GM19238 (cell line): ENCODE results near the gene PMEL.
"Not testable (repeated sequence)": the region's sequence is repeated elsewhere in the genome, so short reads cannot be mapped to it uniquely, and the experiment has no call there.

Experiments used
- DNase-seq: peaks from one replicate; pipeline ENCODE4 v3.0.0; 2011; ENCODE audit warnings: low spot score; ENCODE audit not compliant: insufficient read length

PMEL gene

DNA sequence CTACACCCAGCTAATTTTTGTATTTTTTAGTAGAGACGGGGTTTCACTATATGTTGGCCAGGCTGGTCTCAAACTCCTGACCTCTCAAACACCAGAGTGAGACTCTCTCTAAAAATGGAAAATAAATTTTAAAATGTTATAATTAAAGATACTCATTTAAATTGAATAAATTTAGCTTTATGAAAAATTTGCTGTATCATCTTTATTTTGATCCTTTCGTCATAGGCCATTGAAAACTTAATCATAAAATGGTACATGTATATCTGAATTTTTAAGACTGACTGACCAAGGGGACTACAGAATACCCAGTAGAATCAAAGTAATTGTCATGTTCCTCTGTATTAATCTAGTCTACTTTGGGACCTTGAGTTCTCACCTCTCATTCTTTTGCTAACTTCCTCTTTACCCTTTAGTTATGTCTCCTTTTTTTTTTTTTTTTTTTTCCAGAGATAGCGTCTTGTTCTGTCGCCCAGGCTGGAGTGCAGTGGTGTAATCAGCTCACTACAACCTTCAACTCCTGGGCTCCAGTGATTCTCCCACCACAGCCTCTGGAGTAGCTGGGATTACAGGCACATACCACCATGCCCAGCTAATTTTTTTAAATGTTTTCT lies 17.5 kb upstream of the PMEL start:
- DNase-seq, result no peak

DNA sequence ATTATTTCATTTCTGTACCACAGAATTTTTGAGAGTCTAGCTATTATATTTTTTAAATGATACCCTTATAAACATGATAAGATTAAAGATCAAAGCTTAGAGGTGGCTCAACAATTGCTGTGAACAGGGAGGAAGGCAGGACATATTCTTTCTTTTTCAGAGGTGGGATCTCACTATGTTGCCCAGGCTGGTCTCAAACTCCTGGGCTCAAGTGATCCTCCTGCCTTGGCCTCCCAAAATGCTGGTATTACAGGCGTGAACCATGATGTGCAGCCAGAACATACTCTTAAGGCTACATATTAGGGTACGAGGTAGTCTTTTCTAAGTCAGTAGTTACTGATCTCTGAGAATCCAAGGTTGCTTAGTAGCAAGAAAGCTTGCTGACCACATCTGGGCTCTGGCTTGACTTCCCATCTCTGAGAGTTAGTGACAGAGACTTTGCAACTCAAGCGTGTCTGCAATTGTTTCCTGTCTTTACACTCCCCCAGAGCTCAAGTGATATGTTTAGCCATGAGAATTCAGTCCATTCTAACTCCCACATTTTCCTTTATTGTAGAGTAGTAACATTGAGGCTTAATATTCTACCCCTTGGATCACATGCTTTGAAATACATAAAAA lies 16.6 kb upstream of the PMEL start:
- no peak for DNase-seq

DNA sequence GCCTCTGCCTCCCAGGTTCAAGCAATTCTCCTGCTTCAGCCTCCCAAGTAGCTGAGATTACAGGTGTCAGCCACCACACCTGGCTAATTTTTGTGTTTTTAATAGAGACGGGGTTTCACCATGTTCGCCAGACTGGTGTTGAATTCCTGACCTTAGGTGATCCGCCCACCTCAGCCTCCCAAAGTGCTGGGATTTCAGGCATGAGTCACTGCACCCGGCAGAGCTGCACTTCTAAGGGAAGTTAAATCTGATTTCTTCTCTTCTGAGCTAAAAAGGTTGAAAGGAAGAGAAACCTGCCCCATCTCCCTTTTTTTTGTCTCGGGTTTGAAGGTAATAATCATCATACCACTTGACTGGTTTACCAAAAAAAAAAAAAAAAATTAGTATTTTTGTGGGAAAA lies 16.0 kb upstream of the PMEL start:
- DNase-seq, result not testable (repeated sequence)

DNA sequence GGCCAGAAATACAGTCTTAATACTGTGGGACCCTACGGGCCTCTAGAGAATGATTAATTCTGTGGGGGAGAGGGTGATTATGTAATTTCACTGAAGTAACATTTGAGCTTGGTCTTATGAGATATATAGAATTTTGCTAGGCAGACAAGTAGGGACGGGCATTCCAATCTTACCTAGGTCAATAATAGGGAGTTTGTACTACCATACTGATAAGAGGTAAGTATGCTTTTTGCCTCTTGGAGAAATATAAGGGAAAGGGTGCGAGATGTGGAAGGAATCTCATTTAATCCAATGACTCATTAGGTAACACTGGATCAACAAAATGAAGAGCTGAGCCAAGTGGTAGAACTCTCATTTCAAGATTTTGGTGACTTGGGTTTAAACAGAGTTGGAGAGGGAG lies 13.2 kb upstream of the PMEL start:
- no peak for DNase-seq

DNA sequence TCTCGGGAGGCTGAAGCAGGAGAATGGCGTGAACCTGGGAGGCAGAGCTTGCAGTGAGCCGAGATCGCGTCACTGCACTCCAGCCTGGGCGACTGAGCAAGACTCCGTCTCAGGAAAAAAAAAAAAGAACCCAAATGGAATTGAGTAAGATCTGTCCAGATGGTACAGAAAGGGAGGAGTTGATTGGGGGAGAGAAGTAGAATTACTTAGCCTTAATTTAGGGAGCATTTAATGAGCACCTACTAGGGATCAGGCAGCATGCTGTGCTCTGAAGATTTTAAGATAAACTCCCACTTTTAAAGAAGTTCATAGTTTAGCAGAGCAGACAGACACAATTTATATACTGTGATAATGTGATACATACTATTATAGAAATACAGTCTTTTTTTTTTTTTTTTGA lies 12.6 kb upstream of the PMEL start:
- no peak for DNase-seq

DNA sequence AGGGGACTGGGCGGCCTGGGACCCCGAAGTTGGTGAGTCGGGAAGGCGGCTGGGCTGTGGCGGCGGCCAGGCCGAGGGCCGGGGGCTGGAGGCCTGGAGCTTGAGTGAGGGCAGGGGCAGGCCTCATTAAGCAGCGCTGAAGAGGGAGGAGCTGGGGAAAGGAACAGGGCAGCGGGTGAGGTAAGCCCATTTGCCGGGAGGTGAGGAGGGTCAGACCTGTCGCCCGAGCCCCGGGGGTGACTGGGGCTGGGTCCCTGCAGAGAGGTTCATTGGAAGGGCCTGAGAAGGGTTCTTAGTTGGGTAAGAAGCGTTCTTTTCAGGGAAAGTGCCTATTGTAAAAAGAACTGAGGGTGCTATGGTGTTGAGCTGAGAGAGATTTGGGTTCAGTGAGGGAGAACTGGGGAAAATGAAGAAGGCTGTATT lies 8.5 kb upstream of the PMEL start:
- DNase-seq, result peak; percentile 44

DNA sequence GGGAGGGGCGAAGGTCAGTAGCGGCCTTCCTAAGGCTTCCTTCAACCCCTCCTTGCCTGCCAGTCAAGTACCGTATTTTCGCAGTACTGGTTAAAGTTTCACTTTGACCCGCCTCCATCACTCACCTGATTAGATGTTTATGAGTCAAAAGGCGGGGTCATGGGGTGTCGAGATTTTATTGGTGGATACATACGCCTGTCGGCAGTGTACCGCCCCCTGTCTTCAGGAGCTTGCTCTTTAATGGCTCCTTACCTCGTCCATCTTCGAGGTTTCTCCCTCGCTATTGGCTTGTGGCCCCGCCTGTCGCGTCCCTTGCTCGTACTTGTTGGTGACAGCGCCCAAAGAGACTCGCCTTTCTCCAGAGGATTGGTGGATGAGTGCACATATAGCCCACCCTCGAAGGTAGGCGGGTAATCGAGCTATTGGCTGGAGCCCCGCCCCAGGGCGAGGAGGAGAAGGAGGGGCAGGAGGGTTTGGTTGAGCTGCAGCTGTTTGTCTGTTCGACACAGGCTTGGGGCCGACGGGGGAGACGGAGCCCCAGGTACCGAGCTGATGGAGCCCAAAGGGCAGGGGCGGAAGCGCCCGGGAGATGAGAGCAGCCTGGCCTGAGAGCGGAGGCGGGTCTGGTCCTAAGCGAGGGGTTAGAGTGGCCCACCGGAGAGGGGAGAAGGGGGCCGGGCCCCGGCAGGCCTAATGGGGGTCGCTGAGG lies 7.9 kb upstream of the PMEL start, which contains the start of gene RAB5B:
Gene RAB5B, plus strand, starts transcription at position 480 of the 709 bp plus-strand sequence. CDS start 12,883 bp downstream, outside the sequence.
- DNase-seq, result peak; percentile 86

DNA sequence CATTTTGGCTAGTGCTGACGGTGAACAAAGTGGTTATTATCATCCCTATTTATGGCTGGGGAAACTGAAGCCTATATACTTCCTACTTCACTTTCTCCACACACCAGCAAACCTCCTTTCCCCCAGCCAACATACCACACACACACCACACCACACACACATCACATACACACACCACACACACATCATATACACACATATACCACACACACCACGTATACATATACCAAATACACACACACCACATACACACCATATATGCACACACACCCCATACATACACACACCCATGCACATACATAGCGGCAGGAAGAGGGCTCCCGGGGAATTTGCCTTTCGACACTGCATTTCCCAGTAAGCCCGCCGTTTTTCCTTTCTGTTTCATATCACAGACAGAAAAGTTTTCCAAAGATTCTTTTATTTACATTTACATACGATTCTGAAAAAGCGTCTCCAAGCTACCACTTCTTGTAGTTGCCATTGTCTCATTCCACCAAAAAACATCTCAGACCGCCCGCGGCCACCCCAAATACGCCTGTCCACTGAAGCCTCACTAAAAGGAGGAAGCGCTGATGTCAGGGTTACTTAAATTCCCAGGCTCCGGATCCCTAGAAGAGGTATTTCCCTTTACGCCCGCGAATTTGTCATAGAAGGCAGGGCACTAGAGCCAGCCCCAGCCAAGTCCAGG lies 7.2 kb upstream of the PMEL start:
- DNase-seq, result no peak

DNA sequence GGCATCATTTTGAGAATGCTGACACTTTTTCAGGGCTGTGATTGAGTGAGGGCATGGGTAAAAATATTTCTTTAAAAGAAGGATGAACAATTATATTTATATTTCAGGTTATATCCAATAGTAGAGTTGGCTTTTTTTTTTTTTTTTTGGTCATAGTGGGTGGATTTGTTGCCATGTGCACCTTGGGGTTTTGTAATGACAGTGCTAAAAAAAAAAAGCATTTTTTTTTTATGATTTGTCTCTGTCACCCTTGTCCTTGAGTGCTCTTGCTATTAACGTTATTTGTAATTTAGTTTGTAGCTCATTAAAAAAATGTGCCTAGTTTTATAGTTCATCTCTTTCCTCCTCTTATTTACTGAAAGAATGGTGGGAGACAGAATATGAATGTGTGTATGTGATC lies 6.6 kb upstream of the PMEL start:
- no peak for DNase-seq

DNA sequence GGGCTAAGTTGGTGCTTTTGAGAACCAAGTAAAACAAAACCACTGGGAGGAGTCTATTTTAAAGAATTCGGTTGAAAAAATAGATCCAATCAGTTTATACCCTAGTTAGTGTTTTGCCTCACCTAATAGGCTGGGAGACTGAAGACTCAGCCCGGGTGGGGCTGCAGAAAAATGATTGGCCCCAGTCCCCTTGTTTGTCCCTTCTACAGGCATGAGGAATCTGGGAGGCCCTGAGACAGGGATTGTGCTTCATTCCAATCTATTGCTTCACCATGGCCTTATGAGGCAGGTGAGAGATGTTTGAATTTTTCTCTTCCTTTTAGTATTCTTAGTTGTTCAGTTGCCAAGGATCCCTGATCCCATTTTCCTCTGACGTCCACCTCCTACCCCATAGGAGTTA lies 6.2 kb upstream of the PMEL start:
- DNase-seq, result no peak

DNA sequence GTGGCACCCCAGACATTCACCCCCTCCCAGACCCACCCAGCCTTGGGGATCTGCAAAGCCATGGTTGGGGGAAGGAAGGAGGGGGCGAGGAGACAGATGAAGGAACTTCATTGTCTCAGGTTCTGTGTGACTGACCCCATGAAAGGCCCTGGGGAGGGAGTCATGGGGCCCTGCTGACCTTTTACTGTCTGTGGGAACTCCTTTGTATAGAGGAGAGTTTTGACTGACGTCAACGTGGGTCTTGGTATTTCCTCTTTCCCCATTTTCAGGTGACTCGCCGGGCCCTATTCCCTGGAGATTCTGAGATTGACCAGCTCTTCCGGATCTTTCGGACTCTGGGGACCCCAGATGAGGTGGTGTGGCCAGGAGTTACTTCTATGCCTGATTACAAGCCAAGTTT lies 4.9 kb upstream of the PMEL start:
- no peak for DNase-seq

DNA sequence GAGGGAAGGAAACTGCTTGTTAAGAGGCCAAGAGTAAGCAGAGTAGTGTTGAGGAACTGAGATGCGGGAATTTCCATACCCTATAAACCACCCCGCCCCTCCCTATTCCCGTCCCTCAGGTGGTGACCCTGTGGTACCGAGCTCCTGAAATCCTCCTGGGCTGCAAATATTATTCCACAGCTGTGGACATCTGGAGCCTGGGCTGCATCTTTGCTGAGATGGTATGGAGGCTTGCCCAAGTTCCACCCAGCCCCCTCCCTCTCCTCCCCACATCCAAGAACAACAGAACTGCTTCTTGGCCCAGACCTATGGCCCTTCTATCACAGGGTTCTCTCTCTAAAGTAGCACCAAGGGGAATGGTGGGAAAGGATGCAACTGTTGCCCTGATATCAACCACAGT lies 3.5 kb upstream of the PMEL start:
- DNase-seq, result no peak

DNA sequence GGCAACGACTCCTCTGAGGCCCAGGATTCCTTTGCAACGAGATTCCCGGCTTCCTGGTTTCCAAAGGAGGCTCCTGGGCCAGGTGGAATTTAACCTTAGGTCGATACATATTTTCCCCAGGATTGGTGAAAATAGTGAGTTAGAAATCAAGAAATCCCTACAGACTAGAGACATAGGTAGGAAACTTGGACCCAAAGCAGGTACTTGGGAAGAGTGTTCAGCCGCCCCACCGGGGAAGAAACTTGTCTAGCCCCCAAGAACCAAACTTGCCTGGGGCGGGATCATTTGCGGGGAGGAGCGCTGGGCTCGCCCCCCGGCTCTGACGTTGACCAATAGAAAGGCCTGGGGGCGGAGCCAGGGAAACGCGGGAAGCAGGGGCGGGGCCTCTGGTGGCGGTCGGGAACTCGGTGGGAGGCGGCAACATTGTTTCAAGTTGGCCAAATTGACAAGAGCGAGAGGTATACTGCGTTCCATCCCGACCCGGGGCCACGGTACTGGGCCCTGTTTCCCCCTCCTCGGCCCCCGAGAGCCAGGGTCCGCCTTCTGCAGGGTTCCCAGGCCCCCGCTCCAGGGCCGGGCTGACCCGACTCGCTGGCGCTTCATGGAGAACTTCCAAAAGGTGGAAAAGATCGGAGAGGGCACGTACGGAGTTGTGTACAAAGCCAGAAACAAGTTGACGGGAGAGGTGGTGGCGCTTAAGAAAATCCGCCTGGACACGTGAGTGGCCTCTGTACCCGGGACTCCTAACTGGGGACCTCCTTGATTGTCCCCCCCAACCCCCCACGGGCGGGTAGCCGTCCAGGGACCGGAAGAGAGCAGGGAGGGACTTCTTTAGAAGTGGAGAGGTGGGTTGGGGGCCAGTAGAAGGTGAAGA lies 803 bp upstream of the PMEL start, which contains the start of gene CDK2:
Gene CDK2, plus strand, starts transcription at position 423 of the 874 bp plus-strand sequence. Its CDS starts 179 bp downstream, at position 602.
- peak; percentile 89 for DNase-seq

DNA sequence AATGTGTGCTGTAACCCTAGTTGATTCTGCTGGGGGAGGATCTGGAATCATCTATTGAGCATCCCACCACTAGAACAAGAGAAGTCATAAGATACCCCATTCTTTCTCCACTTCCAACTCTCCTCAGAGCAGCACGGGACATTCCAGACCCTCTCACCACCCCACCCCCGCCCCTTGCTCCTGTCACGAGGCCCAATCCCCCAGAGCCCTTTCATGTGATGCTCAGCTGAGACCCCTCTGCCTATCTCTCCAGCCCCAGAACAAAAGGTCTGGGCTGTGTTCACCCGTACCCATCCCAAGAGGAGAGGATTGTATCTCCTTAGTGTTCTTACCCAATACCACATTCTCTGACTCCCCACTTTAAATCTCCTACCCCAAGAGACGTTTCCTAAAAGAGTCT lies 602 bp downstream of the PMEL start:
- no peak for DNase-seq

DNA sequence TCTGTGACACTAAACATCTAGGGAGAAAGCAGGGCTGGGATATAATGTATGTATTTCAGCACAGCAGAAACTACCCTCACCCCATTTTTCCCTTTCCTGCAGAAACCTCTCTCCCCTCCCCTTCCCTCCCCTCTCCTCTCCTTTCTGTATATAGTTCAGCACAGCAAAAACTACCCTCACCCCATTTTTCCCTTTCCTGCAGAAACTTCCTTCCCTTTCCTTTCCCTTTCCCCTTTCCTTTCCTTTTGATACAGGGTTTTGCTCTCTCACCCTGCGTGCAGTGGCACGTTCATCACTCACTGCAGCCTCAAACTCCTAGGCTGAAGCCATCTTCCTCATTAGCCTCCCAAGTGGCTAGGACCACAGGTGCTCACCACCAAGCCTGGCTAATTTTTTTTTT lies 2.1 kb downstream of the PMEL start:
- DNase-seq, result no peak

DNA sequence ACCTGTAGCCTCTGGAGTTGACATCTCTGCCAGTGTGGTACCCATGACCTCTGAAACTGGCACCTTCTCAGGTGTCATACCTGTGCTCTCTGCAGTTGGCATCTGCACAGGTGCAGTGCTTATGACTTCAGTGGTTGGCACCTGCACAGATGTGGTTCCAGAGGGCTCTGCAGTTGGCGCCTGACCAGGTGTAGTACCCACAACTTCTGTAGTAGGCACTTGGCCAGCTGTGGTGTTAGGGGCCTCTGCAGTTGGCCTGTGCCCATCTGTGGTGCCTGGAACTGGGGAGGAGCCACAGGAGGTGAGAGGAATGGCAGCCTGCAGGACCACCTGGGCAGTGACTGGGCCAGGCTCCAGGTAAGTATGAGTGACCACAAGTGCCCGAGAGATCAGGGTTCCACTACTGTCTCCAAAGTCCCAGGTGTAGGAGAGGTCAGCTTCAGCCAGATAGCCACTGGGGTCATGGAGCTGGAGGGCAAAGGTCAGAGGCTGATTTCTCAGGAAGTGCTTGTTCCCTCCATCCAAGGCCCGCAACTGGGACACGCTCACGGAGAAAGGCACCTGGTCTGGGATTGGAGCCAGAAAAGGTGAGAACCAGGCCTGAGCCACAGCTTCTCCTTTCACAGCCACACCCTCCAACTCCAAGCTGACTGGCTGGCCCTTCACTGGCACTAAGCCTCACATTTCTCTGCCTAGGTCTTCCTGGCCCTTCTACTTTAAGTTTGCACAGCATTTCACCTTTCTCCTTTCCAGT lies 8.6 kb downstream of the PMEL start:
- DNase-seq, result no peak

DNA sequence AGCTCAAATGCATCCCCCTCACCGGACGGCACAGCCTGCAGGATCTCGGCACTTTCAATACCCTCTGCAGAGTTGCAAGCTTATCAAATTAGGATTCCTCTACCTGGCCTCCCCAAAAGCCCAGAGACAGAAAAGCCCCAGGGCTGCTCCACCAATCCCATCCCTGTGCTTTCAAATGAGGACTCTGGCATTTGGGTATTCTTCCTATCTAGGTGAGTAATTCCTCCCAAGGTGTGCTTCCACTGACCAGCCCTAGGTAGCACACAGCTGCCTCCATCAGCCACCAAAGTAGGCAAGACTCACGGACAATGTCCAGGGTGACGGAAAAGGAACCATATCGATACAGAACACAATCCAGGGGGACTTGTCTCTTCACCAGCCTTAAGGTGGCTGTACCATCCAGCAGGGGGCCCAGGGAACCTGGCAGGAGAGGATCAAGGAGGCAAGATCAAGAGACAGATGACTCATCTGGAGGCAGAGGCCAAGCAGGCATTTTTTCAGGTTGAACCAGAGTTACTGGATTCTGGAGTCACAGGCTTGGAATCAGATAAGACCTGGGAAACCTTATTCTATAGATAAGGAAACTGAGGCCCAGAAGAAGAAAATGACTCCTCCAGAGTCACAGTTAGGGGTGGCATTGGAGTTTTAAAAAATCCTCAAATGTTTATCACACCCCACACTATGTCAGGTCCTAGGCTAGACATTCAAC lies 9.9 kb downstream of the PMEL start:
- no peak for DNase-seq

DNA sequence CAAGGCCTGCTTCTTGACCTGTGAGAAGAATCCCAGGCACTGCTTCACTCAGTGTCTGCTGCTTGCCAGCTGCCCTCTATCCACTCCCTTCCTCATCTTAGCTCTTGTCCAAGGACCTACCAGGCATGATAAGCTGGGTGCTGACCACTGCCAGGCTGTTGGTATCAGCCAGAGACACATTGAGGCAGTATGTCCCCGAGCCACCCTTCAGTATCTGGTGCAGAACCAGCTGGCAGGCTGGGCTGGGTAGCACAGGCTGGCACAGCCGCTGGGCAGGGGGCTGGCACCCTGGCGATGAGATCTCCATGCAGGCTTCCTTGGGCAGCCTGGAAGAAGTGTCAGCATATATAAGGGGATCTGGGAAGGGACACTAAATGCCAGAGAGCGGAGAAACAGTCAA lies 10.5 kb downstream of the PMEL start:
- DNase-seq, result no peak

DNA sequence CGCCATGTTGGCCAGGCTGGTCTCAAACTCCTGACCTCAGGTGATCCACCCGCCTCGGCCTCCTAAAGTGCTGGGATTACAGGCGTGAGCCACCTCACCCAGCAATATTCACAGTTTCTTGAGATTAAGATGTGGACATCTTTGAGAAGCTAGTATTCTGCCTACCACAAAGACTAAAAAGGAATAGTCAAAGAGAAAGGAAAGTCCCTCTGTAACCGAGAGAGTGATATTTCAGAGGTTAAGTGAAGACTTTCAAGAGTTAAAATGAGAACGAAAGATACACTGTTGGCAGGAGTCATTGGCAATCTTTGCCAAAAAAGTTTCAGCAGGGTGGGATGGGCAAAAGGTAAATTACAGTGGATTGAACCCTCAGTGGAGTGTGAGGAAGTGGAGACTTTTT lies 19.3 kb downstream of the PMEL start:
- no peak for DNase-seq
